HL-60 (cell line): ENCODE results near the gene PABPN1L.

Experiments used
- DNase-seq, 2 experiments: peaks; one replicate each; pipeline ENCODE4 v3.0.0-alpha.2; 2010 to 2020; ENCODE audit warnings: low read depth in 1 of 2, low spot score in 1 of 2
- H3K27ac ChIP-seq: fragments of 250-450 bp; sonication (Bioruptor Pico); replicated peaks from 2 replicates; pipeline ENCODE4 v1.5.1; 2020; ENCODE audit warnings: mild to moderate bottlenecking, moderate library complexity
- H3K27me3 ChIP-seq: fragments of 250-450 bp; sonication (Bioruptor Pico); 2 replicates; pipeline ENCODE4 v1.5.1; 2021; ENCODE audit warnings: mild to moderate bottlenecking, moderate library complexity; ENCODE audit not compliant: insufficient read depth, poor library complexity, severe bottlenecking
- H3K4me3 ChIP-seq: replicated peaks from 2 replicates; pipeline ENCODE4 v1.5.1; 2011; ENCODE audit warnings: mild to moderate bottlenecking, control low read depth, low read length; ENCODE audit not compliant: insufficient read depth
- CTCF ChIP-seq: IDR thresholded peaks from one replicate; pipeline ENCODE4 v1.5.1; 2011; ENCODE audit warnings: low read length, control low read depth, inconsistent platforms; ENCODE audit not compliant: insufficient read depth
- GABPA ChIP-seq: IDR thresholded peaks from 2 replicates; pipeline ENCODE4 v1.6.1; 2012; ENCODE audit warnings: low read depth
- POLR2AphosphoS5 ChIP-seq: IDR thresholded peaks from 2 replicates; pipeline ENCODE4 v1.6.1; 2012; ENCODE audit warnings: low read depth
- REST ChIP-seq: IDR thresholded peaks from 2 replicates; pipeline ENCODE4 v1.6.1; 2012; ENCODE audit warnings: low read depth; ENCODE audit not compliant: insufficient replicate concordance
- SPI1 ChIP-seq: IDR thresholded peaks from 2 replicates; pipeline ENCODE4 v1.6.1; 2012; ENCODE audit warnings: low read depth, mild to moderate bottlenecking, borderline replicate concordance

The PABPN1L gene

GRCh38 chr16:88879788-88880055 is 13.3 kb upstream of the PABPN1L start:
- H3K27ac ChIP-seq, result no peak overlapping the region
- TF ChIP-seq POLR2AphosphoS5 (no peak), GABPA (no peak), REST (no peak), CTCF (no peak), SPI1 (no peak)
- H3K4me3 ChIP-seq, result no peak overlapping the region
- H3K27me3 ChIP-seq, result no peaks in the 10 kb centered on the region
- no peak for DNase-seq

DNA sequence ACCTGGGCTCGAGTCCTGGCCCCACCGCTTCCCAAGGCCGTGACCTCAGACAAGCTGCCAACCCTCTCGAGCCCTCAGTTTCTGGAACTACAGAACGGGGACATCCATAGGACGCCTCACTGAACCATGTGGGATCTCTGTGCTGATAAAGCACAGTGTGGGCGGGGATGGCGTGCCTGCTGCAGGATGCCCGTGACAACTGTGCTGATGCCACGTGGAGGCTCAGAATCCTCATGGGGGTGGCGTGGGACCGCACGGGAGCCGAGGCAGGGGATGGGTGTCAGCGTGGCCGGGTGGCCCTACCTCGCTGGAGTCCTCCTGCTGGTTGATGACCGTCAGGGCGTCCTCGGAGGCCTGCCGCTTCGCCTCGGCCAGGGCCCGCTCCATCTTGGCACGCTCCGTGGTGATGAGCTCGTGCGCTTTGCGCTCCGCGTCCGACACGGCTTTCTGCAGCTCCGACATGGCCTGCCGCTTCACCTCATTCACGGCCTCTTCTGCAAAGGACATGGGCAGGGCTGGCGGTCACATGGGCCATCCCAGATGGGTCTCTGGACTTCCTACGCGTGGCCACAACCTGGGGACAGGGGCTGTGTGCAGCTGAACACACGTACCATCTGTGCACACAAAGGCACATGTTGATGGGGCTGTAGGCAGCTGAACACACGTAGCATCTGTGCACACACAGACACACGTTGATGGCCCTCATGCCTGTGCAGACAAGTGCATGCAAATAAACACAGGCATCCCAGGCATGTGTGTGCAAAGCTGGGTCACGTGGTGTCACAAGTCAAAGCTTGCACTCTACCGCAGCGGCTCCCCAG is 12.7 kb upstream of the PABPN1L start:
- Histone ChIP-seq H3K27ac (no peak overlapping the region), H3K27me3 (no peaks in the 10 kb centered on the region), H3K4me3 (no peak overlapping the region)
- TF ChIP-seq REST, result no peak
- no peak for DNase-seq

- Histone ChIP-seq H3K27me3 (no peaks in the 10 kb centered on the region), H3K4me3 (no peak overlapping the region), H3K27ac (no peak overlapping the region)
- TF ChIP-seq SPI1 (no peak), CTCF (no peak), GABPA (no peak), POLR2AphosphoS5 (no peak), REST (no peak)
- no peak for DNase-seq
Measured at GRCh38 chr16:88878356-88878755, 11.9 kb upstream of the PABPN1L start.
